HG02885 (cell line): ENCODE results near the gene TPM3.
"Not testable (repeated sequence)": the region's sequence is repeated elsewhere in the genome, so short reads cannot be mapped to it uniquely, and the experiment has no call there.

Experiments used
- ATAC-seq: cut with Tn5 transposase; IDR thresholded peaks from one replicate; pipeline ENCODE4 v1.9.1; 2021; ENCODE audit warnings: mild to moderate bottlenecking; ENCODE audit not compliant: unreplicated experiment, poor library complexity

Gene TPM3

DNA sequence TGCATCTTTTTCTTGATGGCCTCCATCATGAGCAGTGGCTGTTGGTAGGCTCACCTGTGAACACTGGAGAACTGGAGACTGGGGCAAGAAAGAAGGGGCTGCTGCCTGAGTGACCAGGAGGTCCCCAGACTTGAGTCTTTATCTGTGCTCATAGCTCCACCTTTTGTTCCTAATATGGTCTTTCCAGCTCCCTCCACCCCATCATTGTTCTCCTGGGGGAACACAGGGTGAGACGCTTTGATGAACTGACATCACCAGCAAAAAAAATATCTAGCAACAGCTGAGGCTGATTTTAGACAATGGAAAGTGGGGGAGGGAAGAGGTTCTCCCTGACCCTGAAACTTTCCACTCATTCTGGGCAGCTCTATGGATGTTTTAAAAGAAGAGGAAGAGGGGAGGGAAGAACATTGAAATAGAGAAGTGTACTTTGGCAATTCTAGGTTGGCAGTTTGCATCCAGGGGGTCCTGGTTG lies at the start of gene TPM3:
Gene TPM3, minus strand, starts transcription at position 111 of the 472 bp plus-strand sequence. Its CDS starts 82 bp downstream, at position 29.
- ATAC-seq, result no peak

DNA sequence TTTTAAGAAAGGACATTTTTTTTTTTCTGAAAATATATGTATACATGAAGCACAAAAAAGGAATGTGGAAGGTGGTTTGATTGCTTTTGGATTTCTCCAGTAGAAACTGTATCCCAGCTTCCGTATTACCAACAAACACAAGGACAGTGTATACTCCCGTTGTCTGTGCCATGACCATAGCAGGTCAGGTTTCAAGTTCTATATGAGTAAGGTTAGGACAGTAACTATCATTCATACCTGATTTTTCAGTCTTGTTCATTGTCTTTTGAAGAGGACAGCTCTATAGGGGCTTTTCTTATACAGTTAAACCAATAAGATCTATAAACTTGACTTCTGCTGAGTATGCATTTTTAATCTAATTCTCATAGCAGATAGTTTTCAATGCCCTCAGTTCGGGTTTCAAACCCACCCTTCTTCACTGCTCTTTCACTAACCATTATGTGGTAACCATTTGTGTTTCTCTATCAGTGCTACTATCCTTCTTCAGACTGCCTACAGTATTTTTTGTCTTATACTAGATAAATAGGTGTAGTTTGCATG lies 48.5 kb upstream of the TPM3 start:
- no peak for ATAC-seq

DNA sequence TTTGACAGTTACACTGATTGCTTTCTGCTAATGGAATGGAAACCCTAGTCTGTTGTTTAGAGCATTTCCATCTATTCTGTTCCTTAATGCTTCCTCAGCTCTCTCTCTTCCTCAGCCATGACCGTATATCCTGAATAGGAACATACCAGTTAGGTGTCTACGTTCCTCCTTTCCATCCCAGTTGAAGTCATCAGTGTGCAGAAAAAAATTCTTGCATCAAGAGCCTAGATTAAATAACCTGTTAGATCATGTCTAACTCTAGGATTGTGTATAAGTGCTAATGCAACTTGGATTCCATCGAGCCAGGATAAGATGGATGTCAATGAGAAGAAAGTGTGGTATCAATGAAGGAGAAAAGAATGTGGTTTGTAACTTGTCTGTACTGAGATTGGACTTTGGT lies 47.6 kb upstream of the TPM3 start:
- no peak for ATAC-seq

DNA sequence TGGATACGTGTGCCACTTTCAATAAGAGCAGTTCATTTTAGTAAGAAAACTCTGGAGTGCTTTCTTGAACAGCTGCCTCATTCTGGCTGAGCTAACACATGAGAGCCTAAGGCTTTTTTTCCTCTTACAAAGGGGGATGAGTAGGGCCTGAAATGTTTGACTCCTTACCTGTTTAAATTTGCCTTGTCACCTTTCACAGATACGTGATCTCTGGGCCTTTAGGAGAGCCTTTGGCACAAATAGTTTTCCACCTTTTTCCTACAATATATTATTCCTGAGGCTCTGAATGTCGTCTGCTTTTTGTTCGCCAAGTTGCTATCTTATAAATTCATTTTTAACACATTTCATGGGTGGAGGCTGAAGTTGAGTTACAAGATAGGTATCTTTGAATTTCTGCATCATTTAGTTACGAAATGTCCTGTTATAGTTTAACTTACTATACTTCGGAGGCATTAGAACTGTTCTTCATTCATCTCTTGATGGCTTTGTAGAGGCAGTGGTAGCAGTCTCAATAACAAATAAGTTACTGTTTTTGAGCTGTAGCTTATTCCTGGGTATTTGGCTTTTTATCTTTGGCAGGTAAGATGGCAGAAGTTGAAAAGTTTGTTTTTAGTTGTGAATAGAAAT lies 46.1 kb upstream of the TPM3 start:
- ATAC-seq, result no peak

DNA sequence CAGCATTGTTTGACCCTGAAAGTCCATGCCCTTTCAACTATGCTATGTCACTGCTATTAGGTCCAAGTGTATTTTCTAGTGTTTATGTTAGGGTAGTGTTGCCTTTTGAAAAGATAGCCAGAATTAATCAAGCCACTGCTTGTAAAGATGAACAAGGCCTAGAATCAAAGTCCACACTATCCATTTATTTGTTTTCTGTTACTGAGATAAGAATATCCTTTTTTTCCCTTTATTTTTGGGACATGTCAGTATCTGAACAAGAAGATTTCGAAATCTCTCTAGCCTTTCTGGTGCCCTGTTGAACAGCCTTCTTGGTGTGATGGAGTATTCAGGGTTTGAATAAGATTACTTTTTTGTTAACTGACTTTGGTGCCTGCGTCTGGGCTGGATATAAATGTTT lies 45.5 kb upstream of the TPM3 start:
- ATAC-seq, result no peak

DNA sequence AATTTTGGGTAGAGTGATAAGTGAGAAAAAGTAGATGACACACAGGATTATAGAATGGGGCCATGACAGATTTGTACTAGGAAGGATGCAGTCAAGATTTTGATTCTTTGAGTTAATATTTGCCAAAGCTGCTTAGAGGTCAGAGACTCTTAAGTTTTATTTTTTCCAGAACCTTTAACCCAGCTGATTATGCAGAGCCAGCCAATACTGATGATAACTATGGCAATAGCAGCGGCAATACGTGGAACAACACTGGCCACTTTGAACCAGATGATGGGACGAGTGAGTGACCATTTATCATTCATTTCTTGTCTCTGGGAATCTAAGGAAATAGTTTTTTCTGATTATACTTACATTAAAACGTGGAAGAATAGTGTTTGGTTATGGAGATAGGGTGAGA lies 45.0 kb upstream of the TPM3 start:
- no peak for ATAC-seq

DNA sequence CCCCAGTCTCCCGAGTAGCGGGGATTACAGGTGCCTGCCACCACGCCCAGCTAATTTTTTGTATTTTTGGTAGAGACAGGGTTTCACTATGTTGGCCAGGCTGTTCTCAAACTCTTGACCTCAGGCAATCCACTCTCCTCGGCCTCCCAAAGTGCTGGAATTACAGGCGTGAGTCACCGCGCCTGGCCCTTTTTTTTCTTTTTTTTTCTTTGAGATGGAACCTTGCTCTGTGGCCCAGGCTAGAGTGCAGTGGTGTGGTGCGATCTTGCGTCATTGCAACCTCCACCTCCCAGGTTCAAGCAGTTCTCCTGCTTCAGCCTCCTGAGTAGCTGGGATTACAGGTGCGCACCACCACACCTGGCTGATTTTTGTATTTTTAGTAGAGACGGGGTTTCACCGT lies 41.2 kb upstream of the TPM3 start:
- not testable (repeated sequence) for ATAC-seq

DNA sequence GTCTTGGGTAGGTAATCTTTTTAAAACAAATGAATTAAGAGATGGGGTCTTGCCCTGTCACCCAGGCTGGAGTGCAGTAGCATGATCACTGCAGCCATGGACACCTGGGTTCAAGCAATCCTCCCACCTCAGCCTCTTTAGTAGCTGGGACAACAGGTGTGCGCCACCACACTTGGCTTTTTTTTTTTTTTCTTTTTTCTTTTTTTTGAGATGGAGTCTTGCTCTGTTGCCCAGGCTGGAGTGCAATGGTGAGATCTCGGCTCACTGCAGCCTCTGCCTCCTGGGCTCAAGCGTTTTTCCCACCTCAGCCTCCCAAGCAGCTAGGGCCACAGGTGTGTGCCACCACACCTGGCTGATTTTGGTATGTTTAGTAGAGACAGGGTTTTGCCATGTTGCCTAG lies 39.2 kb upstream of the TPM3 start:
- ATAC-seq, result not testable (repeated sequence)

DNA sequence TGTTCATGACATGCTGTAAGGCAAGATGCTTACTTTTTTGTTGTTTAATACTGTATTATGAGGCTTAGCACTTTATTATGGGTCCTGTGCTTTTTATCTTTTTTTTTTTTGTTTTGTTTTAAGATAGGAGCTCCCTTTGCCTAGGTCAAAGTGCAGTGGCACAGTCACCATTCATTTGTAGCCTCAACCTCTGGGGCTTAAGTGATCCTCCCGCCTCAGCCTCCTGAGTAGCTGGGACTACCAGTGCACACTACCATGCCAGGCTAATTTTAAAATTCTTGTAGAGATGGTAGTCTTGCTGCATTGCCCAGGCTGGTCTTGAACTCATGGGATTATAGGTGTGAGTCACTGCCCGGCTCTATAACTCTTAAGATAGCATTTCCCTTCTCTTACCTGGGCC lies 33.5 kb upstream of the TPM3 start:
- ATAC-seq, result no peak

DNA sequence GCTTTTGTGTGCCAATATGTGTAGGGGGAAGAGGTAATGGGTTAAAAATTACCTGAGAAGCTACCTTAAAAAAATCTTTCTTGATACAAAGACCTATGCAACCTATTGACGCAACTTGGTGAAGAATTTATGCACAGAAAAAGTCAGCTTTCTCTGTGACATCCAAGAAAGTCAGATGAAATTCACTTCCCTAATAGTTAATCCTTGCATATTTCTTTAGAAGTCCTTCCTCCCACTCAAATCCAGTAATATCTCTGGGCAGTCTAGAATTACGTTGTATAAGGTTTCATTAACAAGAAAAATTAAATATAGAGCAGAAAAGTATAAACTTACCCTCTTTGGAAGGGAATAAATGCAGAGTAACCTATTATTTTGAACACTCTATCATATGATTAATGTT lies 31.7 kb upstream of the TPM3 start:
- ATAC-seq, result no peak

DNA sequence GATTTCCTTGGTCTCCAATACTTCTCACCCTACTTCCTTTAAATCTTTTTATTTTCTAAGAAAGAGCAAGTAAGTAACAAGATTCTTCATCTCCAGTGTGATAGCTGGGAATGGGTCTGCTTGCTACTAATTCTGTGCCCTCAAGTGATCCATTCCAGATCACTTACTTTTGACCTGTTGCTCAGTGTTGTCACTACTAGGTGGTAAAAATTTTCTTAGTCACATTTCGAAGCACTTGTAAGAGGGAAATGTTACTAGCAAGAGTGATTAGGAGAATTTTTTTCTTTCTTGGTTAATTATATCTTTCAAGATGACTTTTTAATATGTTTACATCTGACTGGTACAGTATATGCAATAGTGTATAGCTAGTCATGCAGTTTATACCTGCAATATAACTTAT lies 31.0 kb upstream of the TPM3 start:
- ATAC-seq, result no peak

DNA sequence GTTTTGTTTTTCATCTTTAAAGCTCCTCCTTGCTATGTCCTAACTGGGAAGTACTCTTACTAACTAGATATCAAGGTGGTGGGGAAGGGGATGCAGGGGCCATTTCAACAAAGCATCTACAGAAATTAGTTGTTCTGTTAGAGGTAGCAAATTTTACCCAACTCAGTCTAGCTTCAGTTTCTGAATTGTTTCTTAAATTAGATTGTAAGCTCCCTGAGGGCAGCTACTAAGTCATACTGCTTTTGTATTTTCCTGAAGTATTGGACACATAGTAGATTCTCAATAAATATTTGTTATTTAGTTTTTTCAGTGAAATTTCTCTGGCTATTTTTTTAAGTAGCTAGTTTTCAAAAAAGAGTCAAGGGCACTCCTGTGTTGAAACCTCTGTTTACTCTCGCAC lies 30.6 kb upstream of the TPM3 start:
- ATAC-seq, result no peak

DNA sequence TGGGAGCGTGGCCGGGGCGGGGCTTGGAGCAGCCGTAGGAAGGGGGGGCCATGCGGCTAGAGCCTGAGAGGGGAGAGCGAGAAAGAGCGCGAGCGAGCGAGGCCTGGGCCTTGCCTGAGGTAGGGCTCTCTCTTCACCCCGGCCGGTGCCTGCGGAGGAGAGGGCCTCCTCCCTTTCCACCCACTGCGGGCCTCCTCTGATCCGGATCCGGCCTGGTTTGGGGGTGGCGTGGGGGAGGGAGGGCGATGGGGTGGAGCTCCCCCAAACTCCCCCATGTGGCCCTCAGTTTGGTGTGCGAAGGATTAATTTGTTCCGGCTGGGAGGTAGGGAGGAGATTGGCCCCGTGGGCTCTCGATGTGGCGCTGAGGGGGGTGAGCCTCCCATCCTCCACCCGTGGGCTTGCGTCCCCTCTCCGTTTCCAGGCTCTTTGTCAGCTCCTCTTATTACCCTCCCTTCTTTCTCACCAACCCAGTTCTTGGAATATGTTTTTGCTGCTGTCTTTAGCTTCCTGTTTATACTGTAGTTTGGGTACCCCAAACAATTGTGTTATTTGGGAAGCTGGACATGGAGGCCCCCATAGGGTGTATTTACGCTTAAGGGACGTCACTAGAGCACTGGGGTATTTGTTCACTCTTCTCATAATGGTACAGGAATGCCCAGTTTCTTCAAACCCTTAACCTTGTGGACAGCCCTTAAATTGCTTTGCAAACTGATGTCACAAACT lies 29.5 kb upstream of the TPM3 start:
- ATAC-seq, result peak; percentile 27

DNA sequence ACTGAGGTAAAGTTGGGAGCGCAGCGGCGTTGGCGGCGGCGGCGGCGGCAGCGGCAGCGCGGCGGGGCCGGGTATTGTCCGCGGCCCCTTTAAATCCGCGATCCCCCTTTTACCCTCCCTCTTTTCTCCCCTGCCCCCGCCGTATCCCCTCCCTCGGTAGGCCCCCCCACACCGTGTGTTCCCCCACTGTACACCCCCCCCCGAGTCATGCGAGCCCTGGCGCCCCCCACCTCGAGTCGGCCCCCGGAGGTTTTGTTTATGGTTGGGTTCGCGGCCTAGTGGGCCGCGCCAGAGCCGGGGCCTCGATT lies 29.0 kb upstream of the TPM3 start:
- ATAC-seq, result no peak

DNA sequence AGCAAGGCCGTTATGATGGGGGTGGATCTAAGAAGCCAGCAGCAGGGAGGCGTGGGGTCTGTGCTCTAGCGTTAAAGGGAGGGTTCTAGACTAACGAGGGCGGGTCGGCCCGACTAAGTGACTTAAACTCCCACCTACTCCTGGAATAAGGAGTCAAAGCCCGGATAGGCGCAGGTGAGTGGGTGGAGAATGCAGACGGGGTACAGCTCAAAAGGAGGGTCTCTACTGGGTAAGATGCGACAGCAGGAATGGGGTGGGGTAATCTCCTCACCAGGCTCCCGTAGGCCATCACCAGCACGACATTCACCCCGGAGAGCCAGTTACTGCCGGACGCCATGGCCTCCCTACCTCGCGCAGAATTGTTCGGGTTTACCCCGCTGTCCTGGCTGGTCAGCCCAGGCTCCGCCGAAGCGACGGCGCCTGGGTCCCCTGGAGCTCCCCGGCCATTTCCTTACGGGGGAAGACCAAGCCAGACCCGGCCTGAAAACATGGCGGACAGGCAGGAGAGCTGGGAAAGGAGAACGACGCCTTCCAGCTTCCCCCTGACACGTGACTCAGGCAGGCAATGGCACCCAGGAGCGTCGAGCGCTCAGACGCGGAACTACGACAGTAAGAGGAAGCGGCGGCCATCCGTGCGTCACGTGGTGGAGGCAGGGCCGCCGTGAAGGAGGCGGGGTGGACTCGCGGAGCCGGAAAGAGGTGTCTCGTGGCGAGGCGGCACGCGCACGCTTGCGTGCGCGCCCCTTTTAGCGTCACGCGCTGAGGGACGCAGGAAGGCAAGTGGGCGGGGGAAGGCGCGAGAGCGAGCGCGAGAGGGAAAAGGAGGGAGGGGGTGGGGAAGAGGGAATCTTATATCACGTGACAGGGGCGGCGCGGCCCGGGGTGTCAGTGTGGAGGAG lies 28.4 kb upstream of the TPM3 start, which contains the start of gene UBAP2L:
Gene UBAP2L, plus strand, starts transcription at position 885 of the 899 bp plus-strand sequence. CDS start 4,169 bp downstream, outside the sequence.
- peak; percentile 93 for ATAC-seq

DNA sequence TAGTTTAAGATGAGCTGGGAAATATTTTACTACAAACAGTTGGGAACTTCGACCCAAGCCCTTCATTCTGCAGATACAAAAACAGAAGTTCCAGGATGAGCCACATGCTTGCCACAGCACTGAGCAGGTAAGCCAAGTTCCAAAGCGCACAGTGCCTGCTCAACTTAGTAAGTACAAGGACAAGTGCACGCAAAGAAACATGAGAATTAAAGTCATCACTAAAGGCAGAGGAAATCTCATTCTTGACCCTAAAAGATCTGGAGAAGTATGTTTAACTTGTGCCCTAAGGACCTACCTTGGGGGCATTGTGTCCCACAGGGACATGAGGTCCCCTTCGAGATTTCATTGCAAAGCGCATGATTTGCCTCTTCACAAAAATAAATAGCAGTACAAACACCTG lies 27.6 kb upstream of the TPM3 start:
- no peak for ATAC-seq

DNA sequence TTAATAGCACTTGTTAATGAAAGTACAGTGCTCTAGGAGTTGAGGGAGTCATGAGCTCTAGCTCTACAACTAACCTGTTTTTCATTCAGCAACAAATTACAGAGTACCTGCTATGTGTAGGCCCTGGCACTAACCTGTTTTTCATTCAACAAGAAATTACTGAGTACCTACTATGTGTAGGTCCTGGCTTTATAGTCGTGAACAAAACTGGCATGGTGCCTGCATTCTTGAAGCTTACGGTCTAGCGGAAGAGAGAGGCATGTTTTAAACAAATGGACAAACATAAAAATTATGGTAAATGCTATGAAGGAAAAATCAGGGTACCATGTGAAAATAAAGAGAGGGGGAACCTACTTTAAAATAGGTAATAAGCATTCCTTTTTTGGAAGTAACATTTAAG lies 26.6 kb upstream of the TPM3 start:
- no peak for ATAC-seq

DNA sequence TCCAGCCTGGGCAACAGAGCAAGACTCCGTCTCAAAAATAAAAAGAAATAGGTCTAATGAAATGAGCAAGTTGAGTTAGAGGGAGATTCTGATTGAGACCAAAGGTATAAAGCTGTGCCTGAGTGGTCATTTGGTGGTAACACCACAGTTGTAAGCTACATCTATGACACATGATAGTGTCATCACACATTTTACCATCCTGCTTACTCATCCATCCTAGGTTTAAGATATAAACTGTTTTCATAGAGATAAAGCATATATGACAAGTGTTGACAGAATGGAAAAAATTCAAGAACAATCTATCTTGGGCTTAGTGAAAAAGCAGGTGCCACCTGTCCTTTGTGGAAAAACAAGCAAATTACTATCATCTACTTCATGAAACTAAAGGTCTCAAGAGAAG lies 21.4 kb upstream of the TPM3 start:
- no peak for ATAC-seq

DNA sequence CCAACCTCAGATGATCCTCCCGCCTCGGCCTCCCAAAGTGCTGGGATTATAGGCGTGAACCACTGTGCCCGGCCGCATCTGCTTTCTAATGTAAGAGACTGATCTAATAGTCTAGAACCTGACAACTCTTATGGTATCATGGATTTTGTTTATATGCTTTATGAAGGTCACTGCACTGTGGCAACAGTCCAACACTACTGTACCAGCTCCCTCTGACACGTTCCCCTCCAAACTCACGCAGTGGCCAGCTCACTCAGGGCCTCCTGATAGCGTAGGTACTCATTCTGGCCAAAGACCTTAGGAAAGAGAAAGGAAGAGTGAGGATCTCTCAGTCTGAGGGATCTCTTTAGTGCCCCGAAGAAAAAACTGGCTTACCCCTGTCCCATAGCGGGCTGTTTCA lies 20.2 kb upstream of the TPM3 start:
- ATAC-seq, result no peak

DNA sequence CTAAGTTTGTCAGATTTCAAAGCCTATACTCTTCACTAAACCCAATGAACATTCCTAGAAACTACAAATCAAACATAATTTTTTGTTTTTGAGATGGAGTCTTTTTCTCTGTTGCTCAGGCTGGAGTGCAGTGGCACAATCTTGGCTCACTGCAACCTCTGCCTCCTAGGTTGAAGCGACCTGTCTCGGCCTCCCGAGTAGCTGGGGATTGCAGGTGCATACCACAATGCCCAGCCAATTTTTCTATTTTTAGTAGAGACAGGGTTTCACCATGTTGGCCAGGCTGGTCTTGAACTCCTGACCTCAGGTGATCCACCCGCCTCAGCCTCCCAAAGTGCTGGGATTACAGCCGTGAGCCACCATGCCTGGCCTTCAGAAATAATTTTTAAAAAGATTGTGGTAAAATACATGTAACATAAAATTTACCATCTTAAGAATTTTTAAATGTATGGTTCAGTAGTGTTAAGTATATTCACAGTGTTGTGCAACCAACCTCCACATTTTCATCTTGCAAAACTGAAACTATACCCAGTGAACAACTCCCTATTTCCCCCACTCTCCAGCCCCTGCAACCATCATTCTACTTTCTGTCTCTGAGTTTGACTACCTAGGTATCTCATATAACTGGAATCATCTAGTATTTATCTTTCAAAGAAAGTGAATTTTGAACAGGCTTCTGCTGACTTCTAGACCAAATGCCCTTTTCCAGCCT lies 16.9 kb upstream of the TPM3 start:
- no peak for ATAC-seq
